GM23338 (cell line): Measurements from ENCODE around the gene NRXN2. TPM values are rescaled to one million over a fixed set of nuclear protein-coding genes. Genes with fewer than 3 reads are reported as not detected.

Source experiments
- ATAC-seq: fragments of 200-7000 bp; cut with Tn5 transposase; 3 replicates; pipeline ENCODE4 v1.9.1; 2020
- DNase-seq: peaks from one replicate; pipeline ENCODE4 v3.0.0-alpha.2; 2015; ENCODE audit warnings: low spot score
- H2AFZ ChIP-seq: fragments of 200-600 bp; sonication (generic); 2 replicates; pipeline ENCODE4 v1.8.0; 2016; ENCODE audit warnings: antibody characterized with exemption, mild to moderate bottlenecking, moderate library complexity
- H3F3A ChIP-seq: fragments of 200-600 bp; sonication (generic); replicated peaks from 2 replicates; pipeline ENCODE4 v1.8.0; 2017; ENCODE audit warnings: antibody characterized with exemption, mixed run types, low read depth
- H3K27ac ChIP-seq: fragments of 200-600 bp; sonication (generic); 2 replicates; pipeline ENCODE4 v1.6.1; 2016; ENCODE audit warnings: low read depth
- H3K27me3 ChIP-seq: fragments of 200-600 bp; sonication (generic); 2 replicates; pipeline ENCODE4 v1.8.0; 2016; ENCODE audit warnings: mild to moderate bottlenecking, mixed run types, moderate library complexity; ENCODE audit not compliant: insufficient read depth
- H3K36me3 ChIP-seq: fragments of 200-600 bp; sonication (generic); 2 replicates; pipeline ENCODE4 v1.8.0; 2016; ENCODE audit warnings: mild to moderate bottlenecking; ENCODE audit not compliant: insufficient read depth
- H3K4me1 ChIP-seq: fragments of 200-600 bp; sonication (generic); 2 replicates; pipeline ENCODE4 v1.8.0; 2016; ENCODE audit warnings: mild to moderate bottlenecking, moderate library complexity; ENCODE audit not compliant: insufficient read depth
- H3K4me2 ChIP-seq: fragments of 200-600 bp; sonication (generic); 2 replicates; pipeline ENCODE4 v1.7.1; 2017; ENCODE audit warnings: mixed run types
- H3K4me3 ChIP-seq: fragments of 200-600 bp; sonication (generic); 2 replicates; pipeline ENCODE4 v1.6.1; 2016; ENCODE audit warnings: mixed run types
- H3K79me2 ChIP-seq: fragments of 200-600 bp; sonication (generic); replicated peaks from 2 replicates; pipeline ENCODE4 v1.8.0; 2017; ENCODE audit warnings: mild to moderate bottlenecking; ENCODE audit not compliant: insufficient read depth
- H3K9me2 ChIP-seq: fragments of 200-600 bp; sonication (generic); 2 replicates; pipeline ENCODE4 v1.8.0; 2017; ENCODE audit not compliant: insufficient read depth
- H4K20me1 ChIP-seq: fragments of 200-600 bp; sonication (generic); replicated peaks from 2 replicates; pipeline ENCODE4 v1.8.0; 2017; ENCODE audit warnings: mild to moderate bottlenecking; ENCODE audit not compliant: insufficient read depth
- H3K27ac Mint-ChIP-seq: 2 replicates; pipeline ENCODE4 v1.8.0; 2020; ENCODE audit warnings: inconsistent platforms, mild to moderate bottlenecking, moderate library complexity, mixed read lengths
- H3K27me3 Mint-ChIP-seq: 3 replicates; pipeline ENCODE4 v1.8.0; 2022; ENCODE audit warnings: low read depth, mild to moderate bottlenecking, moderate library complexity, mixed read lengths, inconsistent platforms; ENCODE audit not compliant: insufficient read depth, poor library complexity
- H3K36me3 Mint-ChIP-seq: 3 replicates; pipeline ENCODE4 v1.8.0; 2021; ENCODE audit warnings: low read depth, mild to moderate bottlenecking, inconsistent platforms, moderate library complexity, mixed read lengths
- H3K4me1 Mint-ChIP-seq: 3 replicates; pipeline ENCODE4 v1.8.0; 2020; ENCODE audit warnings: mild to moderate bottlenecking, inconsistent platforms, mixed read lengths
- H3K4me3 Mint-ChIP-seq: 3 replicates; pipeline ENCODE4 v1.8.0; 2021; ENCODE audit warnings: moderate library complexity, mild to moderate bottlenecking, inconsistent platforms, mixed read lengths
- H3K9me3 Mint-ChIP-seq: 3 replicates; pipeline ENCODE4 v1.8.0; 2020; ENCODE audit warnings: moderate library complexity, mild to moderate bottlenecking, inconsistent platforms, mixed read lengths
- CREB1 ChIP-seq: fragments of 250-450 bp; sonication (Bioruptor Pico); IDR thresholded peaks from 2 replicates; pipeline ENCODE4 v1.5.0; 2020; ENCODE audit warnings: low read depth, mild to moderate bottlenecking, moderate library complexity
- EZH2 ChIP-seq: fragments of 200-600 bp; sonication (generic); IDR thresholded peaks from one replicate; pipeline ENCODE4 v1.8.0; 2017; ENCODE audit warnings: antibody characterized with exemption, mild to moderate bottlenecking, low read depth; ENCODE audit not compliant: unreplicated experiment
- EZH2phosphoT487 ChIP-seq: fragments of 200-600 bp; sonication (generic); IDR thresholded peaks from one replicate; pipeline ENCODE4 v1.8.1; 2018; ENCODE audit warnings: antibody characterized with exemption; ENCODE audit not compliant: unreplicated experiment
- JUNB ChIP-seq: IDR thresholded peaks from one replicate; pipeline ENCODE4 v1.6.1; 2016; ENCODE audit warnings: antibody characterized with exemption; ENCODE audit not compliant: unreplicated experiment
- NANOG ChIP-seq: IDR thresholded peaks from 2 replicates; pipeline ENCODE4 v1.6.1; 2016; ENCODE audit warnings: antibody characterized with exemption, borderline replicate concordance
- REST ChIP-seq: IDR thresholded peaks from one replicate; pipeline ENCODE4 v1.6.1; 2018; ENCODE audit warnings: antibody characterized with exemption; ENCODE audit not compliant: unreplicated experiment
- STAT1 ChIP-seq: IDR thresholded peaks from one replicate; pipeline ENCODE4 v1.6.1; 2016; ENCODE audit warnings: antibody characterized with exemption; ENCODE audit not compliant: unreplicated experiment
- ZNF114 ChIP-seq: fragments of 250-450 bp; sonication (Bioruptor Pico); IDR thresholded peaks from 2 replicates; pipeline ENCODE4 v1.5.0; 2020; ENCODE audit warnings: mild to moderate bottlenecking, moderate library complexity
- polyA plus RNA-seq: library from polyadenylated mRNA; unstranded; fragments of >200 nt; fragmentation: Nextera tagmentation; extraction: Ambion mirVana; gene quantifications from 2 replicates; pipeline ENCODE4 v1.2.1, GENCODE V29; 2016
- total RNA-seq: library from RNA; depleted of rRNA; stranded (reverse); fragments of >200 nt; shearing (Covaris generic); gene quantifications from 2 replicates; pipeline ENCODE4 v1.2.3, GENCODE V29; 2014
- TF ChIP-seq, protein P1 (sequence below): fragments of 250-450 bp; sonication (Bioruptor Pico); IDR thresholded peaks from 2 replicates; pipeline ENCODE4 v1.5.0; 2020; ENCODE audit warnings: mild to moderate bottlenecking, moderate library complexity
- TF ChIP-seq, protein P2 (sequence below), 2 experiments: fragments of 200-600 bp in 1 of 2; sonication (generic) in 1 of 2; conservative IDR thresholded peaks; 2 replicates each; pipeline versions ENCODE4 v1.5.1 to v1.6.1; 2016 to 2017; ENCODE audit warnings: antibody characterized with exemption in 2 of 2, low read depth in 2 of 2, mild to moderate bottlenecking in 2 of 2, moderate library complexity in 1 of 2
- TF ChIP-seq, protein P3 (sequence below): IDR thresholded peaks from 2 replicates; pipeline ENCODE4 v1.6.1; 2016; ENCODE audit warnings: antibody characterized with exemption

NRXN2 gene
- total and polyA plus RNA-seq, 2 experiments from 2014 or later = 3.4 to 17.0 TPM

DNA sequence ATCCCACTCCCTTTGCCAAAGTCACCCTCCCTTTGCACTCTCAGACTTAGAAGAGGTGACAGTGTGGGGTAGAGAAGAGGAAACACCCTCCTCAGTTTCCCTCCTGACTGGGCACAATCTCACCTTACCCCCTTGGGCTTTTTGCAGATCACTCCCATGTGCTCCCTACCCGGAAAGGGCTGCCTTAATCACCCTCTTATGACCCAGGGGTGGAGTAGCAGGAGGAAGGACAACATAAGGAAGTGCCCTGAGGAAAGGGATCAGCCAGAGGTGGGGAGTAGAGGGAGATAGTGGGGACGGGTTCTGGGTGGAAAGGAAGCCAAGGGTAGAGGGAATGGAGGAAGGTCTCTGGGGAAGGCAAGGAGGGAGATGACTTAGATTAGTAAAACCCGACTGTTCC, 52.0 kb downstream of the NRXN2 start:
- no peak overlapping the region for H3K27ac ChIP-seq
- DNase-seq = no peak
- no peaks in the 10 kb centered on the region for H3K79me2 ChIP-seq
- no peaks in the 10 kb centered on the region for H3K36me3 ChIP-seq
- no peak overlapping the region for H2AFZ ChIP-seq
- no peak for ATAC-seq
- H3K4me3 ChIP-seq = no peak overlapping the region
- no peaks in the 10 kb centered on the region for H3K9me3 Mint-ChIP-seq
- no peaks in the 10 kb centered on the region; the same call in 1 of the 2 replicates for H4K20me1 ChIP-seq
- TF ChIP-seq REST = no peak
- no peak for TF ChIP-seq EZH2
- TF ChIP-seq, protein P1, sequence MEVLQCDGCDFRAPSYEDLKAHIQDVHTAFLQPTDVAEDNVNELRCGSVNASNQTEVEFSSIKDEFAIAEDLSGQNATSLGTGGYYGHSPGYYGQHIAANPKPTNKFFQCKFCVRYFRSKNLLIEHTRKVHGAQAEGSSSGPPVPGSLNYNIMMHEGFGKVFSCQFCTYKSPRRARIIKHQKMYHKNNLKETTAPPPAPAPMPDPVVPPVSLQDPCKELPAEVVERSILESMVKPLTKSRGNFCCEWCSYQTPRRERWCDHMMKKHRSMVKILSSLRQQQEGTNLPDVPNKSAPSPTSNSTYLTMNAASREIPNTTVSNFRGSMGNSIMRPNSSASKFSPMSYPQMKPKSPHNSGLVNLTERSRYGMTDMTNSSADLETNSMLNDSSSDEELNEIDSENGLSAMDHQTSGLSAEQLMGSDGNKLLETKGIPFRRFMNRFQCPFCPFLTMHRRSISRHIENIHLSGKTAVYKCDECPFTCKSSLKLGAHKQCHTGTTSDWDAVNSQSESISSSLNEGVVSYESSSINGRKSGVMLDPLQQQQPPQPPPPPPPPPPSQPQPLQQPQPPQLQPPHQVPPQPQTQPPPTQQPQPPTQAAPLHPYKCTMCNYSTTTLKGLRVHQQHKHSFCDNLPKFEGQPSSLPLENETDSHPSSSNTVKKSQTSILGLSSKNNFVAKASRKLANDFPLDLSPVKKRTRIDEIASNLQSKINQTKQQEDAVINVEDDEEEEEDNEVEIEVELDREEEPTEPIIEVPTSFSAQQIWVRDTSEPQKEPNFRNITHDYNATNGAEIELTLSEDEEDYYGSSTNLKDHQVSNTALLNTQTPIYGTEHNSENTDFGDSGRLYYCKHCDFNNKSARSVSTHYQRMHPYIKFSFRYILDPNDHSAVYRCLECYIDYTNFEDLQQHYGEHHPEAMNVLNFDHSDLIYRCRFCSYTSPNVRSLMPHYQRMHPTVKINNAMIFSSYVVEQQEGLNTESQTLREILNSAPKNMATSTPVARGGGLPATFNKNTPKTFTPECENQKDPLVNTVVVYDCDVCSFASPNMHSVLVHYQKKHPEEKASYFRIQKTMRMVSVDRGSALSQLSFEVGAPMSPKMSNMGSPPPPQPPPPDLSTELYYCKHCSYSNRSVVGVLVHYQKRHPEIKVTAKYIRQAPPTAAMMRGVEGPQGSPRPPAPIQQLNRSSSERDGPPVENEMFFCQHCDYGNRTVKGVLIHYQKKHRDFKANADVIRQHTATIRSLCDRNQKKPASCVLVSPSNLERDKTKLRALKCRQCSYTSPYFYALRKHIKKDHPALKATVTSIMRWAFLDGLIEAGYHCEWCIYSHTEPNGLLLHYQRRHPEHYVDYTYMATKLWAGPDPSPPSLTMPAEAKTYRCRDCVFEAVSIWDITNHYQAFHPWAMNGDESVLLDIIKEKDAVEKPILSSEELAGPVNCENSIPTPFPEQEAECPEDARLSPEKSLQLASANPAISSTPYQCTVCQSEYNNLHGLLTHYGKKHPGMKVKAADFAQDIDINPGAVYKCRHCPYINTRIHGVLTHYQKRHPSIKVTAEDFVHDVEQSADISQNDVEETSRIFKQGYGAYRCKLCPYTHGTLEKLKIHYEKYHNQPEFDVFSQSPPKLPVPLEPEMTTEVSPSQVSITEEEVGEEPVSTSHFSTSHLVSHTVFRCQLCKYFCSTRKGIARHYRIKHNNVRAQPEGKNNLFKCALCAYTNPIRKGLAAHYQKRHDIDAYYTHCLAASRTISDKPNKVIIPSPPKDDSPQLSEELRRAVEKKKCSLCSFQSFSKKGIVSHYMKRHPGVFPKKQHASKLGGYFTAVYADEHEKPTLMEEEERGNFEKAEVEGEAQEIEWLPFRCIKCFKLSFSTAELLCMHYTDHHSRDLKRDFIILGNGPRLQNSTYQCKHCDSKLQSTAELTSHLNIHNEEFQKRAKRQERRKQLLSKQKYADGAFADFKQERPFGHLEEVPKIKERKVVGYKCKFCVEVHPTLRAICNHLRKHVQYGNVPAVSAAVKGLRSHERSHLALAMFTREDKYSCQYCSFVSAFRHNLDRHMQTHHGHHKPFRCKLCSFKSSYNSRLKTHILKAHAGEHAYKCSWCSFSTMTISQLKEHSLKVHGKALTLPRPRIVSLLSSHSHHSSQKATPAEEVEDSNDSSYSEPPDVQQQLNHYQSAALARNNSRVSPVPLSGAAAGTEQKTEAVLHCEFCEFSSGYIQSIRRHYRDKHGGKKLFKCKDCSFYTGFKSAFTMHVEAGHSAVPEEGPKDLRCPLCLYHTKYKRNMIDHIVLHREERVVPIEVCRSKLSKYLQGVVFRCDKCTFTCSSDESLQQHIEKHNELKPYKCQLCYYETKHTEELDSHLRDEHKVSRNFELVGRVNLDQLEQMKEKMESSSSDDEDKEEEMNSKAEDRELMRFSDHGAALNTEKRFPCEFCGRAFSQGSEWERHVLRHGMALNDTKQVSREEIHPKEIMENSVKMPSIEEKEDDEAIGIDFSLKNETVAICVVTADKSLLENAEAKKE = no peak
- no peak for TF ChIP-seq NANOG
- no peak for TF ChIP-seq CREB1
- TF ChIP-seq, protein P2, sequence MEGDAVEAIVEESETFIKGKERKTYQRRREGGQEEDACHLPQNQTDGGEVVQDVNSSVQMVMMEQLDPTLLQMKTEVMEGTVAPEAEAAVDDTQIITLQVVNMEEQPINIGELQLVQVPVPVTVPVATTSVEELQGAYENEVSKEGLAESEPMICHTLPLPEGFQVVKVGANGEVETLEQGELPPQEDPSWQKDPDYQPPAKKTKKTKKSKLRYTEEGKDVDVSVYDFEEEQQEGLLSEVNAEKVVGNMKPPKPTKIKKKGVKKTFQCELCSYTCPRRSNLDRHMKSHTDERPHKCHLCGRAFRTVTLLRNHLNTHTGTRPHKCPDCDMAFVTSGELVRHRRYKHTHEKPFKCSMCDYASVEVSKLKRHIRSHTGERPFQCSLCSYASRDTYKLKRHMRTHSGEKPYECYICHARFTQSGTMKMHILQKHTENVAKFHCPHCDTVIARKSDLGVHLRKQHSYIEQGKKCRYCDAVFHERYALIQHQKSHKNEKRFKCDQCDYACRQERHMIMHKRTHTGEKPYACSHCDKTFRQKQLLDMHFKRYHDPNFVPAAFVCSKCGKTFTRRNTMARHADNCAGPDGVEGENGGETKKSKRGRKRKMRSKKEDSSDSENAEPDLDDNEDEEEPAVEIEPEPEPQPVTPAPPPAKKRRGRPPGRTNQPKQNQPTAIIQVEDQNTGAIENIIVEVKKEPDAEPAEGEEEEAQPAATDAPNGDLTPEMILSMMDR (conservative IDR thresholded peaks at IDR 0.05; ENCODE audit: low read depth in 2 of 2) = no peak
- no peak for TF ChIP-seq EZH2phosphoT487
- no peak for TF ChIP-seq ZNF114 (CRISPR knock-in tag)
- TF ChIP-seq STAT1 = no peak
- TF ChIP-seq, protein P3, sequence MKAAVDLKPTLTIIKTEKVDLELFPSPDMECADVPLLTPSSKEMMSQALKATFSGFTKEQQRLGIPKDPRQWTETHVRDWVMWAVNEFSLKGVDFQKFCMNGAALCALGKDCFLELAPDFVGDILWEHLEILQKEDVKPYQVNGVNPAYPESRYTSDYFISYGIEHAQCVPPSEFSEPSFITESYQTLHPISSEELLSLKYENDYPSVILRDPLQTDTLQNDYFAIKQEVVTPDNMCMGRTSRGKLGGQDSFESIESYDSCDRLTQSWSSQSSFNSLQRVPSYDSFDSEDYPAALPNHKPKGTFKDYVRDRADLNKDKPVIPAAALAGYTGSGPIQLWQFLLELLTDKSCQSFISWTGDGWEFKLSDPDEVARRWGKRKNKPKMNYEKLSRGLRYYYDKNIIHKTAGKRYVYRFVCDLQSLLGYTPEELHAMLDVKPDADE = no peak
- no peak for TF ChIP-seq JUNB
- peaks cover 13% of the 10 kb centered on the region for H3K27me3 Mint-ChIP-seq
- peaks cover 5% of the 10 kb centered on the region; the same call in 2 of the 3 replicates for H3K4me1 Mint-ChIP-seq
- H3K4me2 ChIP-seq = no peak overlapping the region
- no peaks in the 10 kb centered on the region for H3F3A ChIP-seq
- no peaks in the 10 kb centered on the region for H3K27me3 ChIP-seq
- no peak overlapping the region for H3K4me3 Mint-ChIP-seq
- H3K27ac Mint-ChIP-seq = no peak overlapping the region
- peaks cover 4% of the 10 kb centered on the region; the same call in 1 of the 2 replicates for H3K9me2 ChIP-seq
- H3K36me3 Mint-ChIP-seq = peaks cover 4% of the 10 kb centered on the region; the same call in 1 of the 3 replicates
- no peaks in the 10 kb centered on the region for H3K4me1 ChIP-seq
